H1 (cell line): ENCODE results near the gene TRMT10B. TPM values are rescaled to one million over a fixed set of nuclear protein-coding genes. Genes with fewer than 3 reads are reported as not detected.

Source experiments
- CTCF ChIA-PET: fragments of 300-600 bp; sonication (Branson Sonifier 250); formaldehyde crosslinking; loops from one replicate; lab custom pipeline; 2021; ENCODE audit not compliant: partially characterized antibody; lab: Charles Lee
- POLR2A ChIA-PET: fragments of 300-600 bp; sonication (Branson Sonifier 250); formaldehyde crosslinking; loops from one replicate; lab custom pipeline; 2021; ENCODE audit warnings: inconsistent platforms; ENCODE audit not compliant: partially characterized antibody; lab: Charles Lee
- DNase-seq, 2 experiments: peaks; one replicate each; pipeline versions ENCODE4 v3.0.0 to v3.0.0-alpha.2; 2010 to 2022; ENCODE audit warnings: low spot score in 2 of 2, low read depth in 1 of 2, mixed read lengths in 1 of 2
- FAIRE-seq: peaks from 2 replicates; lab custom pipeline; 2011; peaks lifted over from hg19 to GRCh38; lab: Jason Lieb, UNC
- H2AFZ ChIP-seq: 2 replicates; pipeline ENCODE4 v1.8.1; 2012; ENCODE audit warnings: low read length, inconsistent platforms
- H2AK5ac ChIP-seq: 2 replicates; pipeline ENCODE4 v1.6.1; 2013; ENCODE audit warnings: low read depth, low read length
- H2BK120ac ChIP-seq: replicated peaks from 2 replicates; pipeline ENCODE3; 2013; ENCODE audit warnings: low read depth, low read length, inconsistent platforms
- H2BK12ac ChIP-seq: 2 replicates; pipeline ENCODE4 v1.6.1; 2013; ENCODE audit warnings: low read depth, low read length
- H2BK15ac ChIP-seq: 2 replicates; pipeline ENCODE4 v1.6.1; 2013; ENCODE audit warnings: low read length
- H2BK20ac ChIP-seq: 2 replicates; pipeline ENCODE4 v1.6.1; 2013; ENCODE audit warnings: low read length
- H2BK5ac ChIP-seq: 2 replicates; pipeline ENCODE4 v1.6.1; 2013; ENCODE audit warnings: low read depth, low read length
- H3K14ac ChIP-seq: 2 replicates; pipeline ENCODE4 v1.6.1; 2013; ENCODE audit warnings: inconsistent platforms; ENCODE audit not compliant: insufficient read length
- H3K18ac ChIP-seq: 2 replicates; pipeline ENCODE4 v1.6.1; 2013; ENCODE audit warnings: low read length; ENCODE audit errors: extremely low read depth
- H3K23ac ChIP-seq: 2 replicates; pipeline ENCODE4 v1.6.1; 2013; ENCODE audit warnings: inconsistent platforms; ENCODE audit not compliant: insufficient read length
- H3K23me2 ChIP-seq: 2 replicates; pipeline ENCODE4 v1.6.1; 2013; ENCODE audit warnings: low read depth, low read length
- H3K27ac ChIP-seq: 2 replicates; pipeline ENCODE4 v1.6.1; 2011; ENCODE audit warnings: low read depth, low read length, inconsistent platforms
- H3K27me3 ChIP-seq, 4 experiments: replicated peaks in 1 of 4; 1 replicate in 1 of 4; 2 replicates in 3 of 4; pipeline versions ENCODE4 v1.6.1 to v1.8.1; 2011 to 2013; ENCODE audit warnings: low read length in 3 of 4, mild to moderate bottlenecking in 3 of 4, inconsistent platforms in 2 of 4, mixed read lengths in 2 of 4, moderate library complexity in 1 of 4; ENCODE audit not compliant: control insufficient read depth in 3 of 4, insufficient read depth in 3 of 4; ENCODE audit errors: extremely low read depth in 1 of 4
- H3K36me3 ChIP-seq, 4 experiments: 2 replicates each; pipeline versions ENCODE4 v1.6.1 to v1.8.1; 2011 to 2013; ENCODE audit warnings: mild to moderate bottlenecking in 4 of 4, low read length in 3 of 4, moderate library complexity in 2 of 4, control low read depth in 1 of 4, inconsistent platforms in 1 of 4; ENCODE audit not compliant: insufficient read depth in 4 of 4, control insufficient read depth in 2 of 4
- H3K4ac ChIP-seq: replicated peaks from 2 replicates; pipeline ENCODE3; 2013; ENCODE audit warnings: low read length, low read depth, mixed read lengths, inconsistent platforms; ENCODE audit not compliant: insufficient read length
- H3K4me1 ChIP-seq, 4 experiments: replicated peaks in 1 of 4; 1 replicate in 1 of 4; 2 replicates in 3 of 4; pipeline versions ENCODE4 v1.6.1 to v1.8.1; 2011 to 2013; ENCODE audit warnings: low read length in 3 of 4, inconsistent platforms in 2 of 4, mixed read lengths in 1 of 4; ENCODE audit not compliant: insufficient read depth in 4 of 4, control insufficient read depth in 3 of 4
- H3K4me2 ChIP-seq, 2 experiments: 2 replicates each; pipeline versions ENCODE4 v1.6.1 to v1.8.1; 2011 to 2013; ENCODE audit warnings: low read depth in 2 of 2, low read length in 2 of 2, control low read depth in 1 of 2, inconsistent platforms in 1 of 2, mild to moderate bottlenecking in 1 of 2; ENCODE audit not compliant: insufficient read depth in 1 of 2
- H3K4me3 ChIP-seq, 4 experiments: fragments of 200-600, 300-600 bp in 1 of 4; sonication (generic), shearing (Covaris generic), sonication (Bioruptor Twin) in 1 of 4; 2 replicates each; pipeline versions ENCODE4 v1.5.1 to v1.8.1; 2011 to 2016; ENCODE audit warnings: low read length in 4 of 4, low read depth in 3 of 4, control low read depth in 2 of 4, inconsistent platforms in 2 of 4, mild to moderate bottlenecking in 2 of 4, mixed read lengths in 1 of 4, moderate library complexity in 1 of 4; ENCODE audit not compliant: insufficient read depth in 2 of 4; ENCODE audit errors: extremely low read depth in 1 of 4
- H3K56ac ChIP-seq: replicated peaks from 2 replicates; pipeline ENCODE3; 2013; ENCODE audit warnings: low read depth, mild to moderate bottlenecking, mixed read lengths, low read length, inconsistent platforms; ENCODE audit not compliant: insufficient read length
- H3K79me1 ChIP-seq: 2 replicates; pipeline ENCODE4 v1.6.1; 2013; ENCODE audit warnings: low read depth, low read length, control low read depth
- H3K79me2 ChIP-seq, 2 experiments: 2 replicates each; pipeline versions ENCODE4 v1.6.1 to v1.8.1; 2012 to 2013; ENCODE audit warnings: low read length in 2 of 2, mild to moderate bottlenecking in 2 of 2, inconsistent platforms in 1 of 2; ENCODE audit not compliant: insufficient read depth in 2 of 2, control insufficient read depth in 1 of 2
- H3K9ac ChIP-seq, 4 experiments: replicated peaks in 1 of 4; 1 replicate in 1 of 4; 2 replicates in 3 of 4; pipeline versions ENCODE4 v1.6.1 to v1.8.1; 2011 to 2013; ENCODE audit warnings: low read depth in 3 of 4, low read length in 3 of 4, control low read depth in 2 of 4, mild to moderate bottlenecking in 2 of 4, moderate library complexity in 2 of 4, inconsistent platforms in 1 of 4; ENCODE audit errors: extremely low read depth in 1 of 4
- H3K9me3 ChIP-seq, 2 experiments: 2 replicates each; pipeline versions ENCODE4 v1.6.1 to v1.8.1; 2012 to 2013; ENCODE audit warnings: mild to moderate bottlenecking in 2 of 2, moderate library complexity in 2 of 2, control low read depth in 1 of 2, inconsistent platforms in 1 of 2, low read depth in 1 of 2, low read length in 1 of 2, mixed read lengths in 1 of 2; ENCODE audit not compliant: insufficient read depth in 2 of 2
- H4K20me1 ChIP-seq, 2 experiments: replicated peaks in 1 of 2; 2 replicates each; pipeline versions ENCODE3 to v1.8.1; 2011 to 2013; ENCODE audit warnings: inconsistent platforms in 2 of 2, low read length in 2 of 2, mild to moderate bottlenecking in 1 of 2; ENCODE audit not compliant: insufficient read depth in 2 of 2, control insufficient read depth in 1 of 2
- H4K5ac ChIP-seq: 2 replicates; pipeline ENCODE4 v1.6.1; 2013; ENCODE audit warnings: low read length, low read depth, mixed read lengths, inconsistent platforms; ENCODE audit not compliant: insufficient read length
- H4K8ac ChIP-seq: 2 replicates; pipeline ENCODE4 v1.8.0; 2013; ENCODE audit warnings: mild to moderate bottlenecking, moderate library complexity, low read length, inconsistent platforms; ENCODE audit not compliant: insufficient read depth; ENCODE audit errors: extremely low read depth
- H4K91ac ChIP-seq: replicated peaks from 2 replicates; pipeline ENCODE3; 2013; ENCODE audit warnings: low read length, mixed read lengths, inconsistent platforms; ENCODE audit not compliant: insufficient read length
- SIN3A ChIP-seq, 2 experiments: IDR thresholded peaks in 1 of 2; conservative IDR thresholded peaks in 1 of 2; 2 replicates each; pipeline ENCODE4 v1.6.1; 2011 to 2012; ENCODE audit warnings: low read length in 2 of 2, improper control_type of control experiment in 1 of 2, low read depth in 1 of 2, mild to moderate bottlenecking in 1 of 2
- WGBS, 2 experiments: shearing (Covaris generic) in 1 of 2; methylation state at CpG; one replicate each; pipeline versions ENCODE4 v1.1.6 to v1.1.7; 2013 to 2015; ENCODE audit warnings: low lambda C conversion rate in 2 of 2, mixed read lengths in 2 of 2, inconsistent platforms in 1 of 2, low coverage in 1 of 2, missing lambda C conversion rate in 1 of 2; ENCODE audit not compliant: insufficient replicate concordance in 2 of 2, insufficient coverage in 1 of 2, insufficient read length in 1 of 2; ENCODE audit errors: extremely low coverage in 1 of 2, missing lambda C conversion rate in 1 of 2; 5-methylcytosine and 5-hydroxymethylcytosine counted together
- polyA plus RNA-seq, 7 experiments: library from polyadenylated mRNA; depleted of rRNA in 3 of 7; stranded (reverse) in 5 of 7; unstranded in 2 of 7; fragments of >200 nt in 5 of 7; fragments of 200-250 nt in 2 of 7; gene quantifications; 1 replicate in 5 of 7; 2 replicates in 1 of 7; 4 replicates in 1 of 7; pipeline versions ENCODE4 v1.2.1 to v1.2.3, GENCODE V29; 2011 to 2013; ENCODE audit warnings: missing spikeins in 2 of 7, mixed read lengths in 2 of 7
- total RNA-seq: library from RNA; stranded (reverse); fragmentation: NEBNext Ultra II Directional; extraction: Animal tissue kit (Norgen Biotek cat#: 25700); gene quantifications from 2 replicates; pipeline ENCODE4 v1.2.1, GENCODE V29; 2021

TRMT10B gene
- total and polyA plus RNA-seq, 2 of the 8 experiments (the other 6 are each of a cell fraction or from before 2014, with no cell fraction given), result 2.4 to 4.5 TPM

DNA sequence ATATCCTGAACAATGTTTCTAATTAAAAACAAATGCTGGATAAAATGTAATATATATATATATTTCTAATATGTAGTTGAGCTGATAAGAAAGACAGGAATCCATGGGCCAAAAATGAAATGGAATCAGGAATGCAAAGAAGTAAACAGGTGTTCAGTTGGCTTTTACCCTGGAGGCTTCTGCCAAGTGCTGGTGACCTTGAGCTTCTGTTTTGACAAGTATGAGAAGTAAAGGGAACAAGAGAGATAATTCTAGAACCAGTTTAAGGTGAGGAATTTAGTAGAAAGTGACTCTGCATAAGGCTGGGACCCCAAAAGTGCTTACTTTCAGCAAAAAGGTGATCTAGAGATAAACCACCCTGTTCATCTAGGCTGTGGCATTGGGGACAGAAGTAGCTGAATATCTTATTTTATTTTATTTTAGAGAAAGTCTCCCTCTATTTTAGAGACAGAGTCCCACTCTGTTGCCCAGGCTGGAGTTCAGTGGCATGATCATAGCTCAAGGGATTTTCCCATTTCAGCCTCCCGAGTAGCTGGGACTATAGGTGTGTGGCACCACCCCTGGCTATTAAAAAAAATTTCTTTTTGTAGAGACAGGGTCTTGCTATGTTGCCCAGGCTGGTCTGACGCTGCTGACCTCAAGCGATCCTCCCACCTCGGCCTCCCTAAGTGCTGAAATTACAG lies 74.0 kb downstream of the TRMT10B start:
- H3K27me3 ChIP-seq, result no peaks in the 10 kb centered on the region
- no peak overlapping the region for H4K5ac ChIP-seq
- peaks cover 0 to 4% (median 2%) of the 10 kb centered on the region in 4 experiments; a peak in 2 of 8 replicates for H3K36me3 ChIP-seq
- H3K23ac ChIP-seq, result no peak overlapping the region
- H3K4me3 ChIP-seq, result no peak overlapping the region
- 92% methylated on average over 4 of the region's 4 CpGs; no CpG with 5 or more reads in 1 of the 2 experiments for WGBS, 2 experiments
- no peaks in the 10 kb centered on the region for H4K20me1 ChIP-seq
- no peaks in the 10 kb centered on the region for H3K79me1 ChIP-seq
- H4K8ac ChIP-seq, result no peak overlapping the region
- no peak overlapping the region for H3K9ac ChIP-seq
- no peak overlapping the region for H3K27ac ChIP-seq
- CTCF ChIA-PET, result no interaction called here
- no peak overlapping the region for H2BK5ac ChIP-seq
- no peak overlapping the region for H2BK12ac ChIP-seq
- DNase-seq, result no peak
- no peak overlapping the region for H2AFZ ChIP-seq
- TF ChIP-seq SIN3A (conservative IDR thresholded peaks at IDR 0.05 in 1 of 2, IDR thresholded peaks at IDR 0.05 in 1 of 2; ENCODE audit: low read depth in 1 of 2, low read length in 2 of 2), result no peak
- H3K56ac ChIP-seq, result no peak overlapping the region
- no peaks in the 10 kb centered on the region for H3K79me2 ChIP-seq
- POLR2A ChIA-PET, result no interaction called here
- no peaks in the 10 kb centered on the region for H3K23me2 ChIP-seq
- no peak overlapping the region for H2BK20ac ChIP-seq
- no peaks in the 10 kb centered on the region for H3K9me3 ChIP-seq
- no peak overlapping the region for H4K91ac ChIP-seq
- H3K4ac ChIP-seq, result no peak overlapping the region
- no peak overlapping the region for H2BK15ac ChIP-seq
- no peak overlapping the region for H3K18ac ChIP-seq
- no peaks in the 10 kb centered on the region for H3K4me1 ChIP-seq
- no peak overlapping the region for H2AK5ac ChIP-seq
- H3K14ac ChIP-seq, result no peak overlapping the region
- no peak for FAIRE-seq
- H3K4me2 ChIP-seq, result no peak overlapping the region
- no peak overlapping the region for H2BK120ac ChIP-seq

Other genes with a start within 250 kb of the TRMT10B start
- gene FBXO10, start 177.4 kb upstream of the TRMT10B start, total RNA-seq, result 13.1 and 15.4 TPM in 2 replicates
- gene FBXO10, start 177.4 kb upstream of the TRMT10B start, polyA plus RNA-seq (2011; rRNA removed), result 13.9 and 17.4 TPM in 2 replicates
- 160 and 174 TPM in 2 replicates for gene TOMM5, start 161.2 kb upstream of the TRMT10B start, total RNA-seq
- gene TOMM5, start 161.2 kb upstream of the TRMT10B start, polyA plus RNA-seq (2011; rRNA removed), result 127 and 171 TPM in 2 replicates
- gene FRMPD1, start 102.9 kb upstream of the TRMT10B start, total RNA-seq, result 0.32 and 0.52 TPM in 2 replicates
- gene FRMPD1, start 102.9 kb upstream of the TRMT10B start, polyA plus RNA-seq (2011; rRNA removed), result 0.25 and 0.27 TPM in 2 replicates
- gene EXOSC3, start 31.3 kb downstream of the TRMT10B start, total RNA-seq, result 73.4 and 77.4 TPM in 2 replicates
- 43.5 and 46.7 TPM in 2 replicates for gene EXOSC3, start 31.3 kb downstream of the TRMT10B start, polyA plus RNA-seq (2011; rRNA removed)
- gene DCAF10, start 47.0 kb downstream of the TRMT10B start, total RNA-seq, result 11.1 and 15.0 TPM in 2 replicates
- 6.7 and 7.1 TPM in 2 replicates for gene DCAF10, start 47.0 kb downstream of the TRMT10B start, polyA plus RNA-seq (2011; rRNA removed)
- gene SLC25A51, start 150.3 kb downstream of the TRMT10B start, total RNA-seq, result 14.5 and 16.8 TPM in 2 replicates
- 5.4 and 8.0 TPM in 2 replicates for gene SLC25A51, start 150.3 kb downstream of the TRMT10B start, polyA plus RNA-seq (2011; rRNA removed)